SK-N-DZ (cell line): ENCODE results near the gene TNFRSF9.
A peak's percentile ranks its signal among the peaks of the same experiment; 100 is the strongest.
"Not testable (repeated sequence)": the region's sequence is repeated elsewhere in the genome, so short reads cannot be mapped to it uniquely, and the experiment has no call there.

Source experiments
- DNase-seq: peaks from one replicate; pipeline ENCODE4 v3.0.0-alpha.2; 2015; ENCODE audit warnings: low spot score

TNFRSF9 gene

GRCh38 chr1:7921796-7922195 is 18.8 kb downstream of the TNFRSF9 start:
- DNase-seq, result no peak

- DNase-seq, result no peak
These were observed 20.8 kb downstream of the TNFRSF9 start for GRCh38 chr1:7919880-7920279.

DNA sequence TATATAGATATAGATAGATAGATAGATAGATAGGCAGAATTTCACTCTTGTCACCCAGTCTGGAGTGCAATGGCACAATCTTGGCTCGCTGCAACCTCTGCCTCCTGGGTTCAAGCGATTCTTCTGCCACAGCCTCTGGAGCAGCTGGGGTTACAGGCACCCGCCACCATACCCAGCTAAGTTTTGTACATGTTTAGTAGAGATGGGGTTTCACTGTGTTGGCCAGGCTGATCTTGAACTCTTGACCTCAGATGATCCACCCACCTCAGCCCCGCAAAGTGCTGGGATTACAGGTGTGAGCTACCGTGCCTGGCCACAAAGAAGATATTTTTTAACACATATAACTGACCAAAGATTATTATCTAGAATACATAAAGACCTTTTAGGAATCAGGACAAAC is 22.7 kb downstream of the TNFRSF9 start:
- not testable (repeated sequence) for DNase-seq

DNA sequence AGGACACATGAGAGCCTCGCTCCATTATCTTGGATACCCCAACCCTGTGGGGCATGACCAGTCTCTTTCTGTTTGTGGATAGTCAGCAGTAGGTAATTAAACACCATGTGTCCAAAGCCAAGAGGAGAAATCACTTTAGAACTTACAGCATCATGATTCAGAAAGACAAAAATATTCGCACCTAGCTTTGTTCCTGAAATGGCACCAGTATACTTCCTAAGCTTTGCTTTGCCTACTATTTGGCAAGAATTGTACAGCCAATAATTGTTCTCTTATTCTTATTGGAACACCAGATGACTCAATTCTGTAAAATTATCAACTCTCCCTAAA is 24.2 kb downstream of the TNFRSF9 start:
- DNase-seq, result no peak

DNA sequence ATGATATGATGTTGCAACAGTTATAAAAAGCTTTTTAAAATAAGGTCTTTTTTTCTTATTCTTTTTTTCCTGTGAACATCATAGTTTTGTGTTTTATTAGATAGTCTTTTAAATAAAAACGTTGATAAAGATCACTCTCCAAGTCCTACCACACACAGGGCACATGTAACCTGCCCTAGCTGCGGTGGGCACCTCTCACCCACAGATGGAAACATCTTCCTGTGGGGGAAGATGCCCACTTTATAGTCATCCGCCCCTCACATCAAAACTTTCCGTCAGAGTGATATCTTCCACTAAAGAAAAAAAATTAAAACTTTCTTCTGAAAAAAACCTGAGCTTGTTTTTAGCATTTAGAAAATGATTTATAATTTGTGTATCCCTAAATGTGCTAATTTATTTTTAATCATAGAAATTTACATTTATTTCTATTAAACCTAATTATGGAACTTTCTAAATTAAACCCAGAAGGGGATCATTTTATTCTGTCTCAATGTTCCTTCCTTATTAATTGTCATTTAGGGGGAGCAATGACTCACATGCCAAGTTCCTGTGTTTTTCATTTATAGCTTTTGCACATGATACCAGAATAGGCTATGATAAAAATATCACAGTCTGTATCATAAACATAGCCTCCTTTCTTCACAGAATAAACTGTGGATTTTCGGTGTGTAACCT is 24.7 kb downstream of the TNFRSF9 start:
- DNase-seq, result no peak

- no peak for DNase-seq
These were observed 27.7 kb downstream of the TNFRSF9 start for GRCh38 chr1:7912743-7913557.

GRCh38 chr1:7912145-7912544 is 28.5 kb downstream of the TNFRSF9 start:
- DNase-seq, result no peak

GRCh38 chr1:7905262-7905661 is 35.4 kb downstream of the TNFRSF9 start:
- DNase-seq, result no peak

DNA sequence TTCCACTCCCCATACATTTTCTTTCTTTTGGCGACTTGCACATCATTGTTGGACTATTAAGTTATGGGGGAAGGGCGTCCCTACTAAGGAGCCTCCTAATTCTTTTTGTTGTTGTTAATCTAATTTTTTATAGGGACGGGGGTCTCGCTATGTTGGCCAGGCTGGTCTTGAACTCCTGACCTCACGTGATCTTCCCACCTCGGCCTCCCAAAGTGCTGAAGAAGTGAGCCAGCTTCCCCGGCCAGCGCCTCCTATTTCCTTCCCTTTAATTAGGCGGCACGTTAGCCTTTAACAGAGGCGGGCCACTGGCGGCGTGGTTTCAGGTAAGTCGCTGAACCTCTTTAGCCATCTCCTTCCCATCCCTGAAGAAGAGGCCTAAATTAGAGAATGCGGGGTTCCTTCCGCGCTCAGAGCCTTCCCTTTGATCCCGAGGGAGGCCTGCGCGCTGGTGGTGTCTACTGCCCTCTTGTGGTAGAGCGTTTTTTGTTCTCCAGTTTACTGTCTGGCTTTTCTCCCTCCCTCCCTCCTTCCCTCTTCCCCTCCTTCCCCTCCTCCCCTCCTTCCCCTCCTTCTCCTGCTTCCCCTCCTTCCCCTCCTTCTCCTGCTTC is 38.1 kb downstream of the TNFRSF9 start:
- peak; percentile 70 for DNase-seq

- no peak for DNase-seq
These were observed 40.9 kb downstream of the TNFRSF9 start for GRCh38 chr1:7899741-7900140.

DNA sequence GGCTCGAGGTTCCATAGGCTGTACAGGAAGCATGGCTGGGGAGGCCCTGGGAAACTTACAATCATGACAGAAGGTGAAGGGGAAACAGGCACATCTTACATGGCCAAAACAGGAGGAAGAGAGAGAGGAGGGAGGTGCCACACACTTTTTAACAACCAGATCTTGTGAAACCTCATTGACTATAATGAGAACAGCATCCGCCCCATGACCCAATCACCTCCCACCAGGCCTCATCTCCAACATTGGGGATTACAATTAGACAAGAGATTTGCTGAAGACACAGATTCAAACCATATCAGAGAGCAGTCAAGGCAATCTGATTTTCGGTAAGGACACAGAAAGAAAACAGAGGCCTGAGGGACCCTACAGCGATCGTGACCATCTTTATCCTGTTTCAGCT is 41.7 kb downstream of the TNFRSF9 start:
- DNase-seq, result no peak

DNA sequence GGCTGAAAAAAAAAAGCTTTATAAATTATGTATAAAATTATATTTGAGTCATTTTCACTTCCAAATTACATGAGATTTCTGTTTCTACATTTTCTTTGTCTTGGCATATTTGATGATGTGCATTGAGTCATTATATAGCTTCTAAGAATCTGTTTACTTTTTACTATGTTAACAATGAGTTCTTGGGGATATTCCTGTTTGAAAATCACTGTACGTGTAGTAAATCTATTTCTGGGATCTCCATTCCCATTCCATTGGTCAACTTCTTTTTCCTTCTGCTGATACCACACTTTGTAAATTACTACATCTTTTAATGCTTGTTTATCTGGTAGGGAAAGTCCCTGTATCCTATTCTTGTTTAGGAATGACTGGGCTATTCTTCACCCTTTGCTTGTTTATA is 43.6 kb downstream of the TNFRSF9 start:
- DNase-seq, result no peak

DNA sequence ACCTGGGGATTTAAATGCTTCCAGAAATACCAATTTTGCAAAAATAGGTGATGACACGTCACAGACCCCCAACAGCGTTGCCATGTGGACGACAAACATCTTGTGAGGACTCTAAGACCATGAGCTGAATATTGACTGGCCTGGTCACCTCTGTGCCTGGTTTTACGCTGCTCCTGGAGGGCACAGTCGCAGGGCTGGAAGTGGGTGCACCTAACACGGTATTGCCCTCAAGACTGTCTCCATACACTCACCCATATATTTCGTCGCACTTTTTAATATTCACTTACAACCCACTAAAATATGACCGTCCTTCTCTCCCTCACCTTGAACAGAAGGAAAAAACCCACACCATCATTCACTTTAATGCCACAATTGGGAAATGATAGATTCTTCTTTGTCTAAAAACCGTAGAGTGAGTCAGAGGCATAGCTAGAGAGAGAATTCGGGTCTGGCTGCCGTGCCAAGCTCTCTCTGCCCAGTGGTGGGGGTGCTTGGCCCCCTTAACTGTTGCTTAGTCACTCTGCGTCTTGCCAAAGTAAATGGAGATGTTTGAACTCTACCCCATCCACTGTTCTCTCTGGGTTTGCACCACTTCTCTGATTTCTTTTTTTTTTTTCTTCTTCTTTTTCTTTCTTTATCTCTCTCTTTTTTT is 47.0 kb downstream of the TNFRSF9 start:
- no peak for DNase-seq

DNA sequence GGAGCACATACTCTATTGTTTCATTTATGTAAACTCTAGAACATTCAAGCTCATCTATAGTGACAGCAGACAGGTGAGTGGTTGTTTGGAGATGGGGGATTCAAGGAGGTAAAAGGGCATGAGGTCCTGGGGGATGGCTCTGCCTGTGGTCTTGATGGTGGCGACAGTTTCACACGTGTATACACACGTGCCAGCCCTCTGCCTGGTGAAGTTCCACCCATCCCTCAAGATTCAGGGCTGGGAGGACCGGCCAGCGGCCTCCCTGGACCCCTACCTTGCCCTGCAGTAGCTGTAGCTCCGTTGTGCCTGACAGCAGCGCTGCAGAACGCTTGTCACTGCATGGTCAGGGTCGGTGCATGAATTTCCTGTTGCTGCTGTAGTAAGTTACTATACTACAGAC is 48.8 kb downstream of the TNFRSF9 start:
- DNase-seq, result no peak

- no peak for DNase-seq
These were observed 49.8 kb downstream of the TNFRSF9 start for GRCh38 chr1:7890853-7891252.

DNA sequence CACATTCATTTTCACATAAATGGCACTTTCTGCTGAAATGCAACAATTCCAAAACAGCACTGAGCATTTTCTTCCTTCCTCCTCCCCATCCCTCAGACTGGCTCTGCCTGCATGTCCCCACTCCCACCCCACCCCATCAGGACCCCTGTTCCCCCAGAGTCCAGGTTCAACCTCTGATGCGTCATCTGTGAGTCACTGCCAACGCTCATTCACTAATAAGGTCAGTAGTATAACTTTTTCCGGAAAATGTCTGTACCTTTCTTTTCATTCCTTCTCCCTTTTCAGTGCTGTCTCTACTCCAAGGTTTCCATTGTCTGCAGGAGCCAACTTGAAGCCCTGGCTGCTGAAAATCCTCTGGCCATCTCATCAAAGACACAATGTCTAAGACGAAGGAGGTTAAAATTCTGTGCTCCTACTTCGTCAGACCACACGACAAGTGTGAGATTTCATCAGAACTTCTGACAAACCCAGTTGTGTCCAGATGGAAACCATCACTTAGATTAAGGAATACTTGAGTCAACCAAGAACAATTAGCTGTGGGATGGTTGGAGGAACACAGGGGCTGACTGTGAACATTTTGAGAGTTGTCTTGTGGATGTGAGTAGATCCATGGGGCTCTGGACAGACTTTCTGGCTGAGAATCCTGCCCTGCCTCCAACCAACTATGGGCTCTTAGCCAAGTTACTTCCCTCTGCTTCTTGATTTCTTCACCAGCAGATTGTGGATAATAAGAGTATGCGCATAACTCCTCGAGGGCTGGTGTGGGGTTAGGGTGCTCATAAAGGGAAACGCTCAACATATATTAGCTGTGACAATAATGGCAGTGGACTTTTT is 52.2 kb downstream of the TNFRSF9 start:
- DNase-seq, result no peak

- no peak for DNase-seq
These were observed 54.3 kb downstream of the TNFRSF9 start for GRCh38 chr1:7886405-7886745.

GRCh38 chr1:7885513-7886404 is 54.9 kb downstream of the TNFRSF9 start:
- DNase-seq, result no peak

- no peak for DNase-seq
These were observed 55.9 kb downstream of the TNFRSF9 start for GRCh38 chr1:7884757-7885156.

- DNase-seq, result no peak
These were observed 61.4 kb downstream of the TNFRSF9 start for GRCh38 chr1:7879228-7879627.

DNA sequence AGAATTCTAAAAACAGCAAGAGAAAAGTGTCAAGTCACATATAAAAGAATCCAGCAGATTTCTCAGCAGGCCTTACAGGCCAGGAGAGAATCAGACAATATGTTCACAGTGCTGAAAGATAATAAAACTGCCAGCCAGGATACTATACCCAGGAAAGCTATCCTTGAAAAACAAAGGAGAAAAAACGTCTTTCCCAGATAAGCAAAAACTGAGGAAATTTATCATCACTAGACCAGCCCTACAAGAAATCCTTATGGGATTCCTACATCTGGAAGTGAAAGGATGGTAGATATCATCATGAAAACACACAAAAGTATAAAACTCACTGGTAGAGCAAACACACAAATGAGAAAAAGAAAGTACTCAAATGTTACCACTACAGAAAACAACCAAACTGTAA is 62.6 kb downstream of the TNFRSF9 start:
- DNase-seq, result no peak
